H1 (cell line): ENCODE data around the gene GJA5. TPM values are rescaled to one million over a fixed set of nuclear protein-coding genes. Genes with fewer than 3 reads are reported as not detected.

Experiments used
- CTCF ChIA-PET: fragments of 300-600 bp; sonication (Branson Sonifier 250); formaldehyde crosslinking; loops from one replicate; lab custom pipeline; 2021; ENCODE audit not compliant: partially characterized antibody; lab: Charles Lee
- POLR2A ChIA-PET: fragments of 300-600 bp; sonication (Branson Sonifier 250); formaldehyde crosslinking; loops from one replicate; lab custom pipeline; 2021; ENCODE audit warnings: inconsistent platforms; ENCODE audit not compliant: partially characterized antibody; lab: Charles Lee
- DNase-seq, 2 experiments: peaks; one replicate each; pipeline versions ENCODE4 v3.0.0 to v3.0.0-alpha.2; 2010 to 2022; ENCODE audit warnings: low spot score in 2 of 2, low read depth in 1 of 2, mixed read lengths in 1 of 2
- FAIRE-seq: peaks from 2 replicates; lab custom pipeline; 2011; peaks lifted over from hg19 to GRCh38; lab: Jason Lieb, UNC
- H2AFZ ChIP-seq: 2 replicates; pipeline ENCODE4 v1.8.1; 2012; ENCODE audit warnings: low read length, inconsistent platforms
- H2AK5ac ChIP-seq: 2 replicates; pipeline ENCODE4 v1.6.1; 2013; ENCODE audit warnings: low read depth, low read length
- H2BK120ac ChIP-seq: replicated peaks from 2 replicates; pipeline ENCODE3; 2013; ENCODE audit warnings: low read depth, low read length, inconsistent platforms
- H2BK12ac ChIP-seq: 2 replicates; pipeline ENCODE4 v1.6.1; 2013; ENCODE audit warnings: low read depth, low read length
- H2BK15ac ChIP-seq: 2 replicates; pipeline ENCODE4 v1.6.1; 2013; ENCODE audit warnings: low read length
- H2BK20ac ChIP-seq: 2 replicates; pipeline ENCODE4 v1.6.1; 2013; ENCODE audit warnings: low read length
- H2BK5ac ChIP-seq: 2 replicates; pipeline ENCODE4 v1.6.1; 2013; ENCODE audit warnings: low read depth, low read length
- H3K14ac ChIP-seq: 2 replicates; pipeline ENCODE4 v1.6.1; 2013; ENCODE audit warnings: inconsistent platforms; ENCODE audit not compliant: insufficient read length
- H3K18ac ChIP-seq: 2 replicates; pipeline ENCODE4 v1.6.1; 2013; ENCODE audit warnings: low read length; ENCODE audit errors: extremely low read depth
- H3K23ac ChIP-seq: 2 replicates; pipeline ENCODE4 v1.6.1; 2013; ENCODE audit warnings: inconsistent platforms; ENCODE audit not compliant: insufficient read length
- H3K23me2 ChIP-seq: 2 replicates; pipeline ENCODE4 v1.6.1; 2013; ENCODE audit warnings: low read depth, low read length
- H3K27ac ChIP-seq: 2 replicates; pipeline ENCODE4 v1.6.1; 2011; ENCODE audit warnings: low read depth, low read length, inconsistent platforms
- H3K27me3 ChIP-seq, 4 experiments: replicated peaks in 1 of 4; 1 replicate in 1 of 4; 2 replicates in 3 of 4; pipeline versions ENCODE4 v1.6.1 to v1.8.1; 2011 to 2013; ENCODE audit warnings: low read length in 3 of 4, mild to moderate bottlenecking in 3 of 4, inconsistent platforms in 2 of 4, mixed read lengths in 2 of 4, moderate library complexity in 1 of 4; ENCODE audit not compliant: control insufficient read depth in 3 of 4, insufficient read depth in 3 of 4; ENCODE audit errors: extremely low read depth in 1 of 4
- H3K36me3 ChIP-seq, 4 experiments: 2 replicates each; pipeline versions ENCODE4 v1.6.1 to v1.8.1; 2011 to 2013; ENCODE audit warnings: mild to moderate bottlenecking in 4 of 4, low read length in 3 of 4, moderate library complexity in 2 of 4, control low read depth in 1 of 4, inconsistent platforms in 1 of 4; ENCODE audit not compliant: insufficient read depth in 4 of 4, control insufficient read depth in 2 of 4
- H3K4ac ChIP-seq: replicated peaks from 2 replicates; pipeline ENCODE3; 2013; ENCODE audit warnings: low read length, low read depth, mixed read lengths, inconsistent platforms; ENCODE audit not compliant: insufficient read length
- H3K4me1 ChIP-seq, 4 experiments: replicated peaks in 1 of 4; 1 replicate in 1 of 4; 2 replicates in 3 of 4; pipeline versions ENCODE4 v1.6.1 to v1.8.1; 2011 to 2013; ENCODE audit warnings: low read length in 3 of 4, inconsistent platforms in 2 of 4, mixed read lengths in 1 of 4; ENCODE audit not compliant: insufficient read depth in 4 of 4, control insufficient read depth in 3 of 4
- H3K4me2 ChIP-seq, 2 experiments: 2 replicates each; pipeline versions ENCODE4 v1.6.1 to v1.8.1; 2011 to 2013; ENCODE audit warnings: low read depth in 2 of 2, low read length in 2 of 2, control low read depth in 1 of 2, inconsistent platforms in 1 of 2, mild to moderate bottlenecking in 1 of 2; ENCODE audit not compliant: insufficient read depth in 1 of 2
- H3K4me3 ChIP-seq, 4 experiments: fragments of 200-600, 300-600 bp in 1 of 4; sonication (generic), shearing (Covaris generic), sonication (Bioruptor Twin) in 1 of 4; 2 replicates each; pipeline versions ENCODE4 v1.5.1 to v1.8.1; 2011 to 2016; ENCODE audit warnings: low read length in 4 of 4, low read depth in 3 of 4, control low read depth in 2 of 4, inconsistent platforms in 2 of 4, mild to moderate bottlenecking in 2 of 4, mixed read lengths in 1 of 4, moderate library complexity in 1 of 4; ENCODE audit not compliant: insufficient read depth in 2 of 4; ENCODE audit errors: extremely low read depth in 1 of 4
- H3K56ac ChIP-seq: replicated peaks from 2 replicates; pipeline ENCODE3; 2013; ENCODE audit warnings: low read depth, mild to moderate bottlenecking, mixed read lengths, low read length, inconsistent platforms; ENCODE audit not compliant: insufficient read length
- H3K79me1 ChIP-seq: 2 replicates; pipeline ENCODE4 v1.6.1; 2013; ENCODE audit warnings: low read depth, low read length, control low read depth
- H3K79me2 ChIP-seq, 2 experiments: 2 replicates each; pipeline versions ENCODE4 v1.6.1 to v1.8.1; 2012 to 2013; ENCODE audit warnings: low read length in 2 of 2, mild to moderate bottlenecking in 2 of 2, inconsistent platforms in 1 of 2; ENCODE audit not compliant: insufficient read depth in 2 of 2, control insufficient read depth in 1 of 2
- H3K9ac ChIP-seq, 4 experiments: replicated peaks in 1 of 4; 1 replicate in 1 of 4; 2 replicates in 3 of 4; pipeline versions ENCODE4 v1.6.1 to v1.8.1; 2011 to 2013; ENCODE audit warnings: low read depth in 3 of 4, low read length in 3 of 4, control low read depth in 2 of 4, mild to moderate bottlenecking in 2 of 4, moderate library complexity in 2 of 4, inconsistent platforms in 1 of 4; ENCODE audit errors: extremely low read depth in 1 of 4
- H3K9me3 ChIP-seq, 2 experiments: 2 replicates each; pipeline versions ENCODE4 v1.6.1 to v1.8.1; 2012 to 2013; ENCODE audit warnings: mild to moderate bottlenecking in 2 of 2, moderate library complexity in 2 of 2, control low read depth in 1 of 2, inconsistent platforms in 1 of 2, low read depth in 1 of 2, low read length in 1 of 2, mixed read lengths in 1 of 2; ENCODE audit not compliant: insufficient read depth in 2 of 2
- H4K20me1 ChIP-seq, 2 experiments: replicated peaks in 1 of 2; 2 replicates each; pipeline versions ENCODE3 to v1.8.1; 2011 to 2013; ENCODE audit warnings: inconsistent platforms in 2 of 2, low read length in 2 of 2, mild to moderate bottlenecking in 1 of 2; ENCODE audit not compliant: insufficient read depth in 2 of 2, control insufficient read depth in 1 of 2
- H4K5ac ChIP-seq: 2 replicates; pipeline ENCODE4 v1.6.1; 2013; ENCODE audit warnings: low read length, low read depth, mixed read lengths, inconsistent platforms; ENCODE audit not compliant: insufficient read length
- H4K8ac ChIP-seq: 2 replicates; pipeline ENCODE4 v1.8.0; 2013; ENCODE audit warnings: mild to moderate bottlenecking, moderate library complexity, low read length, inconsistent platforms; ENCODE audit not compliant: insufficient read depth; ENCODE audit errors: extremely low read depth
- H4K91ac ChIP-seq: replicated peaks from 2 replicates; pipeline ENCODE3; 2013; ENCODE audit warnings: low read length, mixed read lengths, inconsistent platforms; ENCODE audit not compliant: insufficient read length
- BCL11A ChIP-seq, 2 experiments: IDR thresholded peaks; one replicate each; pipeline ENCODE4 v1.6.1; 2011; ENCODE audit warnings: low read depth in 2 of 2, low read length in 2 of 2, mild to moderate bottlenecking in 2 of 2
- CHD2 ChIP-seq: IDR thresholded peaks from 2 replicates; pipeline ENCODE4 v1.6.1; 2012; ENCODE audit warnings: low read length, improper control_type of control experiment
- HDAC2 ChIP-seq, 2 experiments: fragments of 300-600 bp in 1 of 2; sonication (generic) in 1 of 2; IDR thresholded peaks; 2 replicates each; pipeline ENCODE4 v1.6.1; 2011 to 2012; ENCODE audit warnings: low read depth in 2 of 2, low read length in 2 of 2, mild to moderate bottlenecking in 2 of 2, moderate library complexity in 2 of 2, borderline replicate concordance in 1 of 2, inconsistent platforms in 1 of 2
- NRF1 ChIP-seq: IDR thresholded peaks from 2 replicates; pipeline ENCODE4 v1.6.1; 2011; ENCODE audit warnings: mild to moderate bottlenecking, low read depth, low read length, improper control_type of control experiment
- POLR2A ChIP-seq, 2 experiments: IDR thresholded peaks; 1 replicate in 1 of 2; 2 replicates in 1 of 2; pipeline ENCODE4 v1.6.1; 2011; ENCODE audit warnings: low read depth in 2 of 2, low read length in 2 of 2, mild to moderate bottlenecking in 2 of 2; ENCODE audit errors: control extremely low read depth in 1 of 2
- RBBP5 ChIP-seq: IDR thresholded peaks from 2 replicates; pipeline ENCODE4 v1.7.1; 2012; ENCODE audit warnings: low read depth, mild to moderate bottlenecking, inconsistent platforms, low read length, moderate library complexity, borderline replicate concordance
- RNF2 ChIP-seq: fragments of 200-900, 300-1000 bp; sonication (generic); IDR thresholded peaks from 2 replicates; pipeline ENCODE4 v1.7.1; 2016; ENCODE audit warnings: borderline replicate concordance, low read depth, mild to moderate bottlenecking, antibody characterized with exemption, low read length; ENCODE audit not compliant: poor library complexity, severe bottlenecking; ENCODE audit errors: missing control alignments
- SUZ12 ChIP-seq: fragments of 200-600 bp; sonication (generic); IDR thresholded peaks from 2 replicates; pipeline ENCODE4 v1.6.1; 2012; ENCODE audit warnings: mild to moderate bottlenecking, inconsistent platforms, low read length, moderate library complexity, mixed read lengths
- WGBS, 2 experiments: shearing (Covaris generic) in 1 of 2; methylation state at CpG; one replicate each; pipeline versions ENCODE4 v1.1.6 to v1.1.7; 2013 to 2015; ENCODE audit warnings: low lambda C conversion rate in 2 of 2, mixed read lengths in 2 of 2, inconsistent platforms in 1 of 2, low coverage in 1 of 2, missing lambda C conversion rate in 1 of 2; ENCODE audit not compliant: insufficient replicate concordance in 2 of 2, insufficient coverage in 1 of 2, insufficient read length in 1 of 2; ENCODE audit errors: extremely low coverage in 1 of 2, missing lambda C conversion rate in 1 of 2; 5-methylcytosine and 5-hydroxymethylcytosine counted together
- polyA plus RNA-seq, 7 experiments: library from polyadenylated mRNA; depleted of rRNA in 3 of 7; stranded (reverse) in 5 of 7; unstranded in 2 of 7; fragments of >200 nt in 5 of 7; fragments of 200-250 nt in 2 of 7; gene quantifications; 1 replicate in 5 of 7; 2 replicates in 1 of 7; 4 replicates in 1 of 7; pipeline versions ENCODE4 v1.2.1 to v1.2.3, GENCODE V29; 2011 to 2013; ENCODE audit warnings: missing spikeins in 2 of 7, mixed read lengths in 2 of 7
- total RNA-seq: library from RNA; stranded (reverse); fragmentation: NEBNext Ultra II Directional; extraction: Animal tissue kit (Norgen Biotek cat#: 25700); gene quantifications from 2 replicates; pipeline ENCODE4 v1.2.1, GENCODE V29; 2021
- TF ChIP-seq, protein P1 (sequence below): IDR thresholded peaks from 2 replicates; pipeline ENCODE4 v1.6.1; 2012; ENCODE audit warnings: inconsistent platforms

Gene GJA5
- total and polyA plus RNA-seq, 2 of the 8 experiments (the other 6 are each of a cell fraction or from before 2014, with no cell fraction given) = 1.2 to 2.7 TPM

- Histone ChIP-seq H3K27me3 (no peaks in the 10 kb centered on the region; a peak in 1 of 7 replicates), H2BK5ac (no peak overlapping the region), H4K91ac (no peak overlapping the region), H2BK15ac (no peak overlapping the region), H4K8ac (no peak overlapping the region), H3K18ac (no peak overlapping the region), H3K9ac (no peak overlapping the region), H4K20me1 (no peaks in the 10 kb centered on the region), H3K36me3 (no peaks in the 10 kb centered on the region), H3K4me1 (peaks cover 0 to 8% (median 3%) of the 10 kb centered on the region in 4 experiments; a peak in 5 of 7 replicates), H3K79me2 (no peaks in the 10 kb centered on the region), H2BK20ac (no peak overlapping the region), H3K79me1 (no peaks in the 10 kb centered on the region), H3K9me3 (no peaks in the 10 kb centered on the region), H3K4me2 (no peak overlapping the region), H2BK12ac (no peak overlapping the region; the same call in 1 of the 2 replicates), H2AFZ (no peak overlapping the region), H3K23me2 (0 out of 2 replicates have a peak, but pooled peaks cover 3% of the 10 kb centered on the region), H2AK5ac (no peak overlapping the region), H3K23ac (no peak overlapping the region), H3K27ac (no peak overlapping the region), H3K4me3 (no peak overlapping the region), H3K56ac (no peak overlapping the region), H4K5ac (no peak overlapping the region), H2BK120ac (no peak overlapping the region), H3K14ac (no peak overlapping the region), H3K4ac (no peak overlapping the region)
- WGBS, 2 experiments = 71% methylated on average over 5 of the region's 5 CpGs; no CpG with 5 or more reads in 1 of the 2 experiments
- POLR2A ChIA-PET = no interaction called here
- DNase-seq = no peak
- CTCF ChIA-PET = no interaction called here
- no peak for FAIRE-seq
- TF ChIP-seq SUZ12 = no peak
- no peak for TF ChIP-seq BCL11A (IDR thresholded peaks at IDR 0.05; ENCODE audit: low read depth in 2 of 2, low read length in 2 of 2)
- TF ChIP-seq HDAC2 (IDR thresholded peaks at IDR 0.05; ENCODE audit: borderline replicate concordance in 1 of 2, low read depth in 2 of 2, low read length in 2 of 2) = no peak
- TF ChIP-seq RNF2 = no peak
- TF ChIP-seq CHD2 = no peak
- TF ChIP-seq, protein P1, sequence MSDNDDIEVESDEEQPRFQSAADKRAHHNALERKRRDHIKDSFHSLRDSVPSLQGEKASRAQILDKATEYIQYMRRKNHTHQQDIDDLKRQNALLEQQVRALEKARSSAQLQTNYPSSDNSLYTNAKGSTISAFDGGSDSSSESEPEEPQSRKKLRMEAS = no peak
- TF ChIP-seq NRF1 = no peak
- TF ChIP-seq RBBP5 = no peak
- no peak for TF ChIP-seq POLR2A (IDR thresholded peaks at IDR 0.05; ENCODE audit: control extremely low read depth in 1 of 2, low read depth in 2 of 2, low read length in 2 of 2)
Measured at GRCh38 chr1:147777694-147778093, 17.3 kb upstream of the GJA5 start.
